Neural progenitor cell (in vitro differentiated cells): ENCODE measurements around the gene TBC1D9.
A peak's percentile ranks its signal among the peaks of the same experiment; 100 is the strongest.

Experiments
- EZH2phosphoT487 ChIP-seq: fragments of 200-600 bp; sonication (generic); IDR thresholded peaks from 2 replicates; pipeline ENCODE4 v1.6.1; 2017; ENCODE audit warnings: antibody characterized with exemption
- TF ChIP-seq, protein P1 (sequence below): fragments of 200-600 bp; sonication (generic); IDR thresholded peaks from 2 replicates; pipeline ENCODE4 v1.5.1; 2017; ENCODE audit warnings: antibody characterized with exemption, mild to moderate bottlenecking

DNA sequence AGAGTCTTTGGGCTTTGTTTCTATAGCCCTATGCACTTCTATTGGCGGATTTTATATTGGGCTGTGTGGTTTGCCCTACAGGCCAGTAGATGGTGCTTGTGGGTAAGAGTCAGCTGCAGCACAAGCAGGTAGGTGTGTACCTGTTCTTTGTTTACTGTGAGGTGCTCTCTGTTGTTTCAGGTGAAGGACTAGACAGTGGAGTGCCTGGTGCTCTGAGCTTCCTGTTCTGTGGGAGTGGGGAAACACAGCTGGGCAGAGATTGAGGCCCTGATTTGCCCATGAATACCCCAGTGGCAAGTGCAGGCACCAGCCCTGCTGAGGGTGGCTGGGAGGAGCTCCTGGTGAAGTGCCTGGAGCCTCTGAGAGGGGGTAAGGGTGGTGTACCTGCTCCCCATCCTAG is 161.1 kb downstream of the TBC1D9 start:
- TF ChIP-seq, protein P1, sequence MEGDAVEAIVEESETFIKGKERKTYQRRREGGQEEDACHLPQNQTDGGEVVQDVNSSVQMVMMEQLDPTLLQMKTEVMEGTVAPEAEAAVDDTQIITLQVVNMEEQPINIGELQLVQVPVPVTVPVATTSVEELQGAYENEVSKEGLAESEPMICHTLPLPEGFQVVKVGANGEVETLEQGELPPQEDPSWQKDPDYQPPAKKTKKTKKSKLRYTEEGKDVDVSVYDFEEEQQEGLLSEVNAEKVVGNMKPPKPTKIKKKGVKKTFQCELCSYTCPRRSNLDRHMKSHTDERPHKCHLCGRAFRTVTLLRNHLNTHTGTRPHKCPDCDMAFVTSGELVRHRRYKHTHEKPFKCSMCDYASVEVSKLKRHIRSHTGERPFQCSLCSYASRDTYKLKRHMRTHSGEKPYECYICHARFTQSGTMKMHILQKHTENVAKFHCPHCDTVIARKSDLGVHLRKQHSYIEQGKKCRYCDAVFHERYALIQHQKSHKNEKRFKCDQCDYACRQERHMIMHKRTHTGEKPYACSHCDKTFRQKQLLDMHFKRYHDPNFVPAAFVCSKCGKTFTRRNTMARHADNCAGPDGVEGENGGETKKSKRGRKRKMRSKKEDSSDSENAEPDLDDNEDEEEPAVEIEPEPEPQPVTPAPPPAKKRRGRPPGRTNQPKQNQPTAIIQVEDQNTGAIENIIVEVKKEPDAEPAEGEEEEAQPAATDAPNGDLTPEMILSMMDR, result peak; percentile 64
- TF ChIP-seq EZH2phosphoT487, result no peak
